Measurements from ENCODE around the gene WDR62. TPM values are rescaled to one million over a fixed set of nuclear protein-coding genes. Genes with fewer than 3 reads are reported as not detected.
A peak's percentile ranks its signal among the peaks of the same experiment; 100 is the strongest.

Gene WDR62
- total and polyA plus RNA-seq, 4 donors = 0.86 to 2.2 (median 1.7) TPM

GRCh38 chr19:36140304-36141038, 85.8 kb downstream of the WDR62 start:
- Histone ChIP-seq H3K27me3 (ENCODE audit: control insufficient read depth in 3 of 3, insufficient read depth in 3 of 3, low read length in 2 of 3) (no peaks in the 10 kb centered on the region), H3K27ac (ENCODE audit: low read depth in 1 of 2, low read length in 1 of 2) (peak overlapping the region; percentile 98 to 99), H3K9me3 (ENCODE audit: control insufficient read depth in 4 of 4, insufficient read depth in 3 of 4, low read length in 3 of 4) (no peaks in the 10 kb centered on the region), H3K4me3 (peak overlapping the region; percentile 88), H3K4me1 (ENCODE audit: control insufficient read depth in 5 of 5, insufficient read depth in 5 of 5, low read length in 5 of 5) (peaks cover 0 to 7% (median 4%) of the 10 kb centered on the region in 5 donors), H3K36me3 (ENCODE audit: control insufficient read depth in 4 of 4, insufficient read depth in 4 of 4, low read length in 4 of 4) (peaks cover 8 to 20% (median 18%) of the 10 kb centered on the region in 4 donors), H3K9ac (ENCODE audit: insufficient read depth in 1 of 2, low read length in 2 of 2) (peak overlapping the region; percentile 87 to 95)
- ATAC-seq (ENCODE audit: insufficient read depth, low FRiP score) (peak; percentile 14), DNase-seq (peak; percentile 71 to 74 (median 73))
- TF ChIP-seq CTCF (IDR thresholded peaks at IDR 0.05; ENCODE audit: control extremely low read depth, extremely low read depth) = no peak
- 0% methylated on average over 31 of the region's 31 CpGs for WGBS, 2 donors

GRCh38 chr19:36141039-36141927, 86.6 kb downstream of the WDR62 start:
- Histone ChIP-seq H3K27ac (ENCODE audit: low read depth in 1 of 2, low read length in 1 of 2) (peak overlapping the region; percentile 98 to 99), H3K27me3 (ENCODE audit: control insufficient read depth in 3 of 3, insufficient read depth in 3 of 3, low read length in 2 of 3) (no peaks in the 10 kb centered on the region), H3K9ac (ENCODE audit: insufficient read depth in 1 of 2, low read length in 2 of 2) (no peak overlapping the region), H3K9me3 (ENCODE audit: control insufficient read depth in 4 of 4, insufficient read depth in 3 of 4, low read length in 3 of 4) (no peaks in the 10 kb centered on the region), H3K36me3 (ENCODE audit: control insufficient read depth in 4 of 4, insufficient read depth in 4 of 4, low read length in 4 of 4) (peaks cover 13 to 28% (median 26%) of the 10 kb centered on the region in 4 donors), H3K4me1 (ENCODE audit: control insufficient read depth in 5 of 5, insufficient read depth in 5 of 5, low read length in 5 of 5) (peaks cover 0 to 7% (median 4%) of the 10 kb centered on the region in 5 donors), H3K4me3 (peak overlapping the region; percentile 88)
- ATAC-seq (ENCODE audit: insufficient read depth, low FRiP score) = peak; percentile 82
- 22 to 28% methylated on average over 34 to 42 of the region's 42 CpGs for WGBS, 2 donors
- TF ChIP-seq CTCF (IDR thresholded peaks at IDR 0.05; ENCODE audit: control extremely low read depth, extremely low read depth) = no peak
- peak; percentile 78 to 87 (median 83) for DNase-seq

GRCh38 chr19:36142046-36142445, 87.3 kb downstream of the WDR62 start:
- Histone ChIP-seq H3K9me3 (ENCODE audit: control insufficient read depth in 4 of 4, insufficient read depth in 3 of 4, low read length in 3 of 4) (no peaks in the 10 kb centered on the region), H3K9ac (ENCODE audit: insufficient read depth in 1 of 2, low read length in 2 of 2) (no peak overlapping the region), H3K27ac (ENCODE audit: low read depth in 1 of 2, low read length in 1 of 2) (peak overlapping the region in 1 of 2 donors; percentile 98), H3K27me3 (ENCODE audit: control insufficient read depth in 3 of 3, insufficient read depth in 3 of 3, low read length in 2 of 3) (no peaks in the 10 kb centered on the region), H3K36me3 (ENCODE audit: control insufficient read depth in 4 of 4, insufficient read depth in 4 of 4, low read length in 4 of 4) (peaks cover 14 to 35% (median 30%) of the 10 kb centered on the region in 4 donors), H3K4me3 (no peak overlapping the region), H3K4me1 (ENCODE audit: control insufficient read depth in 5 of 5, insufficient read depth in 5 of 5, low read length in 5 of 5) (peaks cover 0 to 7% (median 4%) of the 10 kb centered on the region in 5 donors)
- WGBS, 2 donors = 93 to 94% methylated on average over 14 of the region's 14 CpGs
- no peak for ATAC-seq (ENCODE audit: insufficient read depth, low FRiP score)
- TF ChIP-seq CTCF (IDR thresholded peaks at IDR 0.05; ENCODE audit: control extremely low read depth, extremely low read depth) = no peak
- DNase-seq = no peak
